ENCODE measurements around the gene SLC4A1. TPM values are rescaled to one million over a fixed set of nuclear protein-coding genes. Genes with fewer than 3 reads are reported as not detected.

Gene SLC4A1
- total RNA-seq, 4 donors from 2014 or later: 0.21 TPM; not detected in 3

DNA sequence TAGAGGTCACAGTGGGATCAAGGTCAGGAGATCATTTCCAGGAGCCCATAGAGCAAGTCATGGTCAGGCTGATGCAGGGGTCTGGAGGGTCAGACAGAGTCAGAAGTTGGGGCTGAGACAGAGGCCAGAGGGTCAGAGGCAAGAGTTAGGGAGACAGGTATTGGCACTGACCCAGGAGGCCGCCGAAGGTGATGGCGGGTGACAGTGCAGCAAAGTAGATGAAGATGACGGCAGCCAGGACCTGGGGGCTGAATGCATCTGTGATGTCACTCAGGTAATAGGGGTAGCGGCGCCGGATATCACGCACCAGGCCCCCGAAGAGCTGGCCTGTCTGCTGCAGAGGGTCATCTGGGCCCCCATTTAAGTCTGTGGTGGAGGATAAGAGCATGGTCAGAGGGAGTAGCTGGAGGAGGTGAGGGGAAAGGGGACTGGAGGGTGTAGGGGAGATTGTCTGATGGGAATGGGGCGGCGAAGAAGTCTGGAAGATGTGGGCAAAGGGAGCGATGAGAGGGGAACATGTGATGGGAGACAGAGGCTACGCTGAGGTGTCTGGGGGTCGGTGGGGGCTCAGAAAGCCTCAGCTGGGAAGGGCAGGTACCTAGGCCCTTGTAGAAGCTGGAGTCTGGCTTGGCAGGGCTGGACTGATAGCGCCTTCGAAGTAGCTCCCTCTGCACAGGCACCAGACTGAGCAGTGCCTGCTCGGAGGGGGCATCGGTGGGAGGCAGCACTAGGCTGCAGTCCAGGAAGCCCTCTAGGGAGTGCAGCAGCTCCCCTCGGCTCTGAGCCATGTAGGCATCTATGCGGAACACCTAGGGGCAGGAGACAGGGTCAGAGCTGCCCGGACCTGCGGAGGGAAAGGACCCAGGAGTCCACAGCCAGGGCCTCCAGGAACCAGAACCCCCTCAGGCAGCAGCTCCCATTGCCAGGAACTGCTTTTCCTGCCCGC lies 9.8 kb downstream of the SLC4A1 start:
- no peaks in the 10 kb centered on the region for H3K9me3 ChIP-seq
- TF ChIP-seq POLR2A (IDR thresholded peaks at IDR 0.05): no peak
- no peak for TF ChIP-seq EP300 (IDR thresholded peaks at IDR 0.05)
- no peak for TF ChIP-seq CTCF (IDR thresholded peaks at IDR 0.05)
- H3K27ac ChIP-seq: no peak overlapping the region
- peaks cover 0 to 6% of the 10 kb centered on the region in 2 donors for H3K27me3 ChIP-seq
- H3K4me3 ChIP-seq: no peak overlapping the region
- no peaks in the 10 kb centered on the region for H3K36me3 ChIP-seq
- no peak for DNase-seq (ENCODE audit: low spot score in 2 of 2)
- WGBS, 2 donors: 81 to 85% methylated on average over 23 of the region's 23 CpGs
- H3K4me1 ChIP-seq: no peaks in the 10 kb centered on the region

GRCh38 chr17:44256671-44257070 lies 11.3 kb downstream of the SLC4A1 start:
- H3K4me1 ChIP-seq: no peaks in the 10 kb centered on the region
- H3K36me3 ChIP-seq: no peaks in the 10 kb centered on the region
- peaks cover 0 to 6% of the 10 kb centered on the region in 2 donors for H3K27me3 ChIP-seq
- TF ChIP-seq CTCF (IDR thresholded peaks at IDR 0.05) (no peak), POLR2A (IDR thresholded peaks at IDR 0.05) (no peak), EP300 (IDR thresholded peaks at IDR 0.05) (no peak)
- H3K27ac ChIP-seq: no peak overlapping the region
- H3K4me3 ChIP-seq: no peak overlapping the region
- no peaks in the 10 kb centered on the region for H3K9me3 ChIP-seq
- no peak for DNase-seq (ENCODE audit: low spot score in 2 of 2)
- 85 to 89% methylated on average over 4 of the region's 4 CpGs for WGBS, 2 donors

GRCh38 chr17:44255915-44256314 lies 12.0 kb downstream of the SLC4A1 start:
- TF ChIP-seq POLR2A (IDR thresholded peaks at IDR 0.05) (no peak), CTCF (IDR thresholded peaks at IDR 0.05) (no peak), EP300 (IDR thresholded peaks at IDR 0.05) (no peak)
- WGBS, 2 donors: 88 to 91% methylated on average over 2 of the region's 2 CpGs
- Histone ChIP-seq H3K4me3 (no peak overlapping the region), H3K4me1 (no peaks in the 10 kb centered on the region), H3K9me3 (no peaks in the 10 kb centered on the region), H3K36me3 (no peaks in the 10 kb centered on the region), H3K27ac (no peak overlapping the region), H3K27me3 (peaks cover 0 to 6% of the 10 kb centered on the region in 2 donors)
- DNase-seq (ENCODE audit: low spot score in 2 of 2): no peak

- 54% methylated on average over 10 of the region's 10 CpGs for WGBS, 2 donors
- no peak overlapping the region for H3K4me3 ChIP-seq
- H3K9me3 ChIP-seq: no peaks in the 10 kb centered on the region
- no peak for DNase-seq (ENCODE audit: low spot score in 2 of 2)
- H3K27me3 ChIP-seq: peaks cover 0 to 6% of the 10 kb centered on the region in 2 donors
- H3K36me3 ChIP-seq: no peaks in the 10 kb centered on the region
- no peaks in the 10 kb centered on the region for H3K4me1 ChIP-seq
- TF ChIP-seq POLR2A (IDR thresholded peaks at IDR 0.05): no peak
- TF ChIP-seq EP300 (IDR thresholded peaks at IDR 0.05): no peak
- TF ChIP-seq CTCF (IDR thresholded peaks at IDR 0.05): no peak
- H3K27ac ChIP-seq: no peak overlapping the region
These were observed 13.4 kb downstream of the SLC4A1 start for GRCh38 chr17:44254361-44255095.

DNA sequence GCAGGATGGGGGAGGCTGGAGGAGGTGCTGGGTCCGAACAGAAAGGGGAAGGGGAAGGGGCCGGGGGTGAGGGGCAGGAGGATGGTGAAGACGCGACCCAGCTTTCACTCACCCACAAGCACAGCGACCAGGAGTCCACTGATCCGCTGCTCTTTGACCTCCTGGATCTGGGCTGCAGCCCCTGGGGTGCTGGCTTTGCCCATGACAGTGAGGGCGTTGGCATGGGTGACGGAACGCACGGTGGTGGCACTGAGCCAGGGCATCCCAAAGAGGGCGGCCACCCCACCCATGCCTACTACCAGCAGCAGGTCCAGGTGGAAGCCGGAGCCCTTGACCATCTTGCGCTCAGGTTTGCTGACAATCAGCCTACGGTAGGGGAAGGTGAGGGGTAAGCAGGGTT lies 14.9 kb downstream of the SLC4A1 start:
- WGBS, 2 donors: 74 to 83% methylated on average over 13 to 14 of the region's 14 CpGs
- Histone ChIP-seq H3K4me1 (peaks cover 0 to under 1% (median 0%) of the 10 kb centered on the region in 4 donors), H3K36me3 (no peaks in the 10 kb centered on the region), H3K4me3 (no peak overlapping the region), H3K9me3 (no peaks in the 10 kb centered on the region), H3K27me3 (peaks cover 0 to 6% of the 10 kb centered on the region in 2 donors), H3K27ac (no peak overlapping the region)
- TF ChIP-seq CTCF (IDR thresholded peaks at IDR 0.05) (no peak), EP300 (IDR thresholded peaks at IDR 0.05) (no peak), POLR2A (IDR thresholded peaks at IDR 0.05) (no peak)
- DNase-seq (ENCODE audit: low spot score in 2 of 2): no peak
